DND-41 (cell line): Measurements from ENCODE around the gene TOX2.

Experiments used
- ATAC-seq: fragments of 200-7000 bp; cut with Tn5 transposase; 3 replicates; pipeline ENCODE4 v1.9.1; 2021; ENCODE audit warnings: low read depth; ENCODE audit not compliant: insufficient read depth
- DNase-seq: peaks from one replicate; pipeline ENCODE4 v3.0.0-alpha.2; 2020
- H2AFZ ChIP-seq: 2 replicates; pipeline ENCODE4 v1.6.0; 2012; ENCODE audit warnings: low read depth, low read length
- H3K27ac ChIP-seq: 2 replicates; pipeline ENCODE4 v1.5.1; 2012; ENCODE audit warnings: low read length, inconsistent platforms
- H3K27me3 ChIP-seq: fragments of 200-600 bp; sonication (generic); 2 replicates; pipeline ENCODE4 v1.6.0; 2012; ENCODE audit warnings: low read length, mild to moderate bottlenecking, inconsistent platforms; ENCODE audit not compliant: insufficient read depth, poor library complexity
- H3K36me3 ChIP-seq: 2 replicates; pipeline ENCODE4 v1.5.1; 2012; ENCODE audit warnings: low read length, inconsistent platforms; ENCODE audit not compliant: insufficient read depth
- H3K4me1 ChIP-seq: 2 replicates; pipeline ENCODE4 v1.5.1; 2012; ENCODE audit warnings: mild to moderate bottlenecking, low read length; ENCODE audit not compliant: insufficient read depth
- H3K4me2 ChIP-seq: 2 replicates; pipeline ENCODE4 v1.6.0; 2012; ENCODE audit warnings: mild to moderate bottlenecking, moderate library complexity, low read length, inconsistent platforms; ENCODE audit not compliant: insufficient read depth
- H3K4me3 ChIP-seq, 2 experiments: fragments of 200-600 bp in 1 of 2; shearing (Covaris generic) in 1 of 2; 2 replicates each; pipeline ENCODE4 v1.5.1; 2012 to 2016; ENCODE audit warnings: inconsistent platforms in 2 of 2, low read length in 2 of 2, mild to moderate bottlenecking in 2 of 2, low read depth in 1 of 2, moderate library complexity in 1 of 2
- H3K79me2 ChIP-seq: 2 replicates; pipeline ENCODE4 v1.6.0; 2012; ENCODE audit warnings: low read length, inconsistent platforms; ENCODE audit not compliant: insufficient read depth
- H3K9ac ChIP-seq: 2 replicates; pipeline ENCODE4 v1.6.0; 2012; ENCODE audit warnings: low read depth, mild to moderate bottlenecking, inconsistent platforms, low read length, moderate library complexity
- H3K9me3 ChIP-seq: 2 replicates; pipeline ENCODE4 v1.5.1; 2012; ENCODE audit warnings: low read length, moderate library complexity, mild to moderate bottlenecking, inconsistent platforms; ENCODE audit not compliant: insufficient read depth, severe bottlenecking
- H4K20me1 ChIP-seq: 2 replicates; pipeline ENCODE4 v1.6.0; 2012; ENCODE audit warnings: low read length; ENCODE audit not compliant: insufficient read depth
- CTCF ChIP-seq: IDR thresholded peaks from 2 replicates; pipeline ENCODE4 v1.5.1; 2012; ENCODE audit warnings: borderline replicate concordance, low read length, moderate library complexity, mild to moderate bottlenecking; ENCODE audit not compliant: poor library complexity, severe bottlenecking; ENCODE audit errors: extremely low read depth
- EZH2 ChIP-seq: IDR thresholded peaks from 3 replicates; pipeline ENCODE4 v1.6.1; 2012; ENCODE audit warnings: borderline replicate concordance, low read depth, mild to moderate bottlenecking, moderate library complexity, low read length, inconsistent platforms; ENCODE audit not compliant: severe bottlenecking

TOX2 gene

GRCh38 chr20:44021186-44021585 is 106.5 kb downstream of the TOX2 start:
- no peaks in the 10 kb centered on the region for H3K36me3 ChIP-seq
- H3K27ac ChIP-seq: no peak overlapping the region
- no peak overlapping the region for H2AFZ ChIP-seq
- DNase-seq (no peak), ATAC-seq (no peak)
- peaks cover 17% of the 10 kb centered on the region; the same call in 1 of the 2 replicates for H4K20me1 ChIP-seq
- no peak overlapping the region; the same call in 1 of the 2 replicates for H3K4me2 ChIP-seq
- H3K9ac ChIP-seq: no peak overlapping the region
- no peaks in the 10 kb centered on the region for H3K79me2 ChIP-seq
- peaks cover 5% of the 10 kb centered on the region for H3K27me3 ChIP-seq
- no peak for TF ChIP-seq EZH2
- no peak overlapping the region for H3K4me3 ChIP-seq
- no peaks in the 10 kb centered on the region for H3K9me3 ChIP-seq
- peaks cover 44% of the 10 kb centered on the region for H3K4me1 ChIP-seq

GRCh38 chr20:44021900-44022299 is 107.2 kb downstream of the TOX2 start:
- Histone ChIP-seq H3K27me3 (peaks cover 5% of the 10 kb centered on the region), H3K9ac (no peak overlapping the region), H3K4me1 (peaks cover 44% of the 10 kb centered on the region), H3K27ac (no peak overlapping the region), H3K9me3 (no peaks in the 10 kb centered on the region), H3K36me3 (no peaks in the 10 kb centered on the region), H2AFZ (no peak overlapping the region), H4K20me1 (peaks cover 17% of the 10 kb centered on the region; the same call in 1 of the 2 replicates), H3K4me3 (no peak overlapping the region), H3K79me2 (no peaks in the 10 kb centered on the region), H3K4me2 (no peak overlapping the region)
- DNase-seq (no peak), ATAC-seq (no peak)
- no peak for TF ChIP-seq EZH2
- TF ChIP-seq CTCF: no peak

GRCh38 chr20:44022464-44022863 is 107.8 kb downstream of the TOX2 start:
- peaks cover 5% of the 10 kb centered on the region for H3K27me3 ChIP-seq
- DNase-seq (no peak), ATAC-seq (no peak)
- no peak overlapping the region for H2AFZ ChIP-seq
- no peak overlapping the region for H3K9ac ChIP-seq
- H3K9me3 ChIP-seq: no peaks in the 10 kb centered on the region
- no peak for TF ChIP-seq EZH2
- no peak for TF ChIP-seq CTCF
- H3K4me1 ChIP-seq: peaks cover 44% of the 10 kb centered on the region
- H3K4me3 ChIP-seq: no peak overlapping the region
- no peak overlapping the region for H3K27ac ChIP-seq
- no peak overlapping the region for H3K4me2 ChIP-seq
- H3K79me2 ChIP-seq: no peaks in the 10 kb centered on the region
- H4K20me1 ChIP-seq: peaks cover 19% of the 10 kb centered on the region; the same call in 1 of the 2 replicates
- H3K36me3 ChIP-seq: no peaks in the 10 kb centered on the region

DNA sequence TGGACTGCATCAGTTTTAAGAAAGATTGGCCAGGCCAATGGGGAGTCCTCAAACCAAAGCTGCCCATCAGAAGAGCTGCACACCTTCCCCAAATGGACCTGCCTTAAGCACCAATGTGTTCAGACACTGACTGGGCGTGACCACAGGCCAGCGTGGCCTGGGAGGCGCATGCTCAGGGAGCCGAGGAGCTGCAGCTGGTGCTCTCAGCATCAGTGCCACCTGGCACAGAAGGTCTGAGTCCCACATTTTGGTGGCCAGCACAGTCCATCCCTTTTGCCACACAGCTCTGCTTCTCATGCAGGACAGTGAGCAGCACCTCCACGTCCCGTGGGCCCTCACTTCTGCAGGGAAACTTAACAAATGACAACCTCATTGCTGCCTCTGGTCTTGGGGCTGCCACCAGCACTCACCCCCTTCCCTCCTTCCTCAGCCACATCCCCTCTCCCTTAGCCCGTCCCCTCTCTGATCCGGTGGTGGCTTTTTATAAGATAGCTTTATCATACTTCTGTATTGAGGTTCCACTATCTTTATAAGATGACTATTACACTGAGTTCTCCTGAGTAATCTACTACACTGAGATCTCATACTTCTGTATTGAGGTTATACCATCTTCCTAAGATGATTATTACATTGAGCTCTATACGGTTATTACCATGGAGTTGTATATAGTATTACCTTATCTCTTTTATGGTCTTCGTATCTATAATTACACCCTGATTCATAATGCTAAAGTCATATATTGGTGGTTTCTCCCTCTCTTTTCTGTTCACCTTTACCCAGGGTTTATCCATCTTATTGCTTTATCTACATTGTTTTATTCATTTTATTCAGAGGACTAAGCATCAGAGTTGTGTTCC is 109.1 kb downstream of the TOX2 start:
- Histone ChIP-seq H2AFZ (no peak overlapping the region), H3K27ac (no peak overlapping the region), H3K4me1 (peaks cover 40% of the 10 kb centered on the region), H3K36me3 (no peaks in the 10 kb centered on the region), H3K79me2 (no peaks in the 10 kb centered on the region), H4K20me1 (peaks cover 25% of the 10 kb centered on the region; the same call in 1 of the 2 replicates), H3K4me2 (no peak overlapping the region), H3K9me3 (no peaks in the 10 kb centered on the region), H3K27me3 (peaks cover 11% of the 10 kb centered on the region), H3K9ac (no peak overlapping the region), H3K4me3 (no peak overlapping the region)
- DNase-seq (no peak), ATAC-seq (no peak)
- TF ChIP-seq CTCF: no peak
- no peak for TF ChIP-seq EZH2
